Hematopoietic multipotent progenitor cell treated with erythropoietin and hydrocortisone succinate and interleukin-3 and kit ligand, for 8 days (in vitro differentiated cells): ENCODE results near the gene MAP2K5.
"Not testable (repeated sequence)": the region's sequence is repeated elsewhere in the genome, so short reads cannot be mapped to it uniquely, and the experiment has no call there.

Source experiments
- DNase-seq: peaks from one replicate; pipeline ENCODE4 v3.0.0-alpha.2; 2015

Gene MAP2K5

GRCh38 chr15:67605871-67606270 is 63.4 kb downstream of the MAP2K5 start:
- DNase-seq = no peak

GRCh38 chr15:67606742-67607141 is 64.2 kb downstream of the MAP2K5 start:
- DNase-seq = no peak

DNA sequence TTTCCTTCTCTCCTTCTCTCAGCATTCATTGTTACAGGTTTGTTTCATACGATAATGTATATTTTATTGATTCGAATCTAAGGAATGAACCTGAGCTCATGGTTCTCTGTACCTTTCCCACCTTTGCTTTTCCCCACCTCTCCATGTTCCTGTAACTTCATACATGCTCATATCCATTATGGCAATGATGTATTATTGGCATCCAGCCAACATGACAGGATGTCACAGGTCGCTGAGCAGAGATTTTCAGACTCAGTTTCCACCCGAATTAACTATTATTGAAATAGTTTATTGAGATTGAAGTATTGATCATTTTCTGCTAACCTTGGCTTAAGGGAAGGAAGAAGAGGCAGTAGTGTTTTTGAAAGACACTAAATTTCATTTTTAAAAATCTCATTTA is 64.8 kb downstream of the MAP2K5 start:
- no peak for DNase-seq

DNA sequence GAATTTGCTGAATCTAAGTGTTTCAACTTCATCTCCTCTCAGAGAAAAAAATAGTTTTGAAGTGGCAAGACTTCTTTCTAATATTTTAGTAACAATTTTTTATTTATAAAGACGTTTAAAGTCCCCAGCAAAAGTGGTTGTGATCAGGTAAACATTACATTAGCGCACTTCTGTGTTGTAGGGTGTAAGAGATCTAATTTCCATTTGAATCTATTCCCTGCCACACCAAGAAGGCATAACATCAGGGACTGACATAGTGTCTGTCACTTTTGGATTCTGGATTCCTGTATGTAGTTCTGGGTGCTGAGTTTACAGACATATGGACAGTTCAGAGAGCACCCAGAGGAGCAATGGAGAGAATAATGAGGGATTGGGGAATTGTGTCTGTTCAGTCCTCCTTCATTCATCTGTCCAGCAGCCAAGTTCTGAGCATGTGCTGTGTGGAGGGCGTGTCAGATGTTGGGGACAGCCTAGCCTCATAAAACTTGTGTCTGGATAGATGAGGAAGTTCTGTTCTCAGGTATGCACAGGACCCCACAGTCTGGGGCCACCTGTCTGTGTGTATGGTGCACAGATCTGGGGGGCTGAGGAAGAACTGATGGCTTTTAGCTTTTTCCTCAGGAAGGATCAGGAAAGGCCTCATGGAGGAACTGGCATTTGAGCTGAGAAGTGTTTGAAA is 65.6 kb downstream of the MAP2K5 start:
- no peak for DNase-seq

- DNase-seq = no peak
Observed at GRCh38 chr15:67608638-67608959, 66.1 kb downstream of the MAP2K5 start.

- no peak for DNase-seq
Observed at GRCh38 chr15:67611370-67612369, 69.2 kb downstream of the MAP2K5 start.

- no peak for DNase-seq
Observed at GRCh38 chr15:67613211-67613610, 70.7 kb downstream of the MAP2K5 start.

GRCh38 chr15:67613708-67614107 is 71.2 kb downstream of the MAP2K5 start:
- no peak for DNase-seq

DNA sequence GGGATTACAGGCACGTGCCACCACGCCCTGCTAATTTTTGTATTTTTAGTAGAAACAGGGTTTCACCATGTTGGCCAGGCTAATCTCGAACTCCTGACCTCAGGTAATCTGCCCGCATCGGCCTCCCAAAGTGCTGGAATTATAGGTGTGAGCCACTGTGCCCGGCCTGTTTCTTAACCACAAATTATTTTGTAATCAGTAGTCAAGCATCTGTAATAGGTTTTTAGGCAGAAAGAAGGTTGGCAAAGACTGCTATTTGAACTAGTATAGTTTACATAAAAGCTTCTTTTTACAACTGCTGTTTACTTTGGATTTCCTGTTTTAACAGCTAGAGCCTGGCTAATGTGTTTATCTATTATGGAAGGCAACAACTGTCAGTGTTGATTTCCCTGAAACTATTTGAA is 72.6 kb downstream of the MAP2K5 start:
- peak; percentile 12 for DNase-seq

DNA sequence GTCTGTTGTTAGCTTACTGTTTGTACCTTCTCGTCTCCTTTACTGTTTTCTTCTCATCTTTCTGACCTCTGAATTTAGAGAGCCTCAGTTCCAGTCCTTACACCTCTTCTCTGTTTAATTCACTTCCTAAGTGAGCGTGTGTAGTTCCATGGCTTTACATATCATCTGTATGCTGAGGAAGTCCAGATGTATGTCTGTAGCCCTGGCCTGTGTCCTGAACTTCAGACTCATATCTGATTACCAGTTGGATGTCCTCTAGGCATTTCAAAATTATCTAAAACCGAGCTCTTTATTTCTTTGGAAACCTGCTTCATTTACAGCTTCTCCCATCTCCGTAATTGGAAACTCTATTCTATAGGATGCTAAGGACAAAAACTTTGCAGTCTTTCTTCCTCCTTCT is 75.8 kb downstream of the MAP2K5 start:
- no peak for DNase-seq

GRCh38 chr15:67622110-67622509 is 79.6 kb downstream of the MAP2K5 start:
- DNase-seq = no peak

DNA sequence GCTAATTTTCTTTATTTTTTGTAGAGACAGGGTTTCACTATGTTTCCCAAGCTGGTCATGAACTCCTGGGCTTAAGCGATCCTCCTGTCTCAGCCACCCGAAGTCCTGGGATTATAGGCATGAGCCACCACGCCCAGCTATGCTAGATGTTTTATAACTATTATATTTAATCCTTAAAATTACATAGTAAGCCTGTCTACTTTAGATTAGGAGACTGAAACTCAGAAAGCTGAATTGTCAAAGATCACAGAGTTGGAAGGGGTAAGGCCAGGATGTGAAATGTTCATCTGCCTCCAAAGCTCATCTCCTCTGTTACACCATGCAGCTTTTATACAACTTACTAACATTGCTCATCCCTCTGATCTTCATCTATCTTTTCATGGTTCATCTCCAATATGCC is 89.8 kb downstream of the MAP2K5 start:
- DNase-seq = no peak

DNA sequence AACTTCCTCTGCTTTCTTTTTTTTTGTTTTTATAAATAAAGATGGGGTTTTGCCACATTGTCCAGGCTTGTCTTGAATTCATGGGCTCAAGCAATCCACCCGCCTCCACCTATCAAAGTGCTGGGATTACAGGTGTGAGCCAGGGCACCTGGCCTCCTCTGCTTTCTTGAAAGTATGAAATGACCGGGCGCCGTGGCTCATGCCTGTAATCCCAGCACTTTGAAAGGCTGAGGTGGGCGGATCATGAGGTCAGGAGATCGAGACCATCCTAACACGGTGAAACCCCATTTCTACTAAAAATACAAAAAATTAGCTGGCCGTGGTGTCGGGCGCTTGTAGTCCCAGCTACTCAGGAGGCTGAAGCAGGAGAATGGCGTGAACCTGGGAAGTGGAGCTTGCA is 93.4 kb downstream of the MAP2K5 start:
- DNase-seq = not testable (repeated sequence)

DNA sequence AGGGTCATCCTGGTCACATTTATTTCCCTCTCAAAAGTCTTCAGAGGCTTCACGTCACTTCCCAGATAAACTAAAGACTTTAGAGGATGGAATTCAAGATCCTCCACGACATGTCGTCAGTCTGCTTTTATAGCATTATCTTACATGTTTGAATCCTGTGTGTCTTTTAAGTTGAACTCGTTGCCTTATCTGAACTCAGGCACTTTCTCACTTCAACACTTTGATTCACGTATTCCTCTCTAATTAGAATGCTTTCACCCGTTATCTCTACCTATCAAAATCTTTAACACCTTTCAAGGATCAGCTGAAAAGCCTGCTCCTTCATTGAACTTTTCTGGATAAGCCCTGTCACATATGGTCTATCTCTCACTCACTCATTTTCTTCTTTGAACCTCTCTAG is 97.1 kb downstream of the MAP2K5 start:
- no peak for DNase-seq

- DNase-seq = no peak
Observed at GRCh38 chr15:67641453-67641852, 99.0 kb downstream of the MAP2K5 start.

- no peak for DNase-seq
Observed at GRCh38 chr15:67646847-67647246, 104.3 kb downstream of the MAP2K5 start.

DNA sequence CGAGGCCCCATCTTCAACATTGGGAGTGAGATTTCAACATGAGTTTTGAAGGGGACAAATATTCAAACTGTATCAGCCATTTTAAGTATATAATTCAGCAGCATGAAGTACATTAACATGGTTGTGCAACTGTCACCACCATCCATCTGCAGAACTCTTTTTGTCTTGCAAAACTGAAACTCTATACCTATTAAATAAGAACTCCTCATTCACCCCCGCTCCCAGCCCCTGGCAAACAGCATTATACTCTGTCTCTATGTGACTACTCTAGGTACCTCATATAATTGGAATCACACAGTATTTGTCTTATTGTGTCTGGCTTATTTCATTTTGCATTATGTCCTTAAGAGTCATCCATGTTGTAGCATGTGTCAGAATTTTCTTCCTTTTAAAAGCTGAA is 110.1 kb downstream of the MAP2K5 start:
- DNase-seq = no peak

DNA sequence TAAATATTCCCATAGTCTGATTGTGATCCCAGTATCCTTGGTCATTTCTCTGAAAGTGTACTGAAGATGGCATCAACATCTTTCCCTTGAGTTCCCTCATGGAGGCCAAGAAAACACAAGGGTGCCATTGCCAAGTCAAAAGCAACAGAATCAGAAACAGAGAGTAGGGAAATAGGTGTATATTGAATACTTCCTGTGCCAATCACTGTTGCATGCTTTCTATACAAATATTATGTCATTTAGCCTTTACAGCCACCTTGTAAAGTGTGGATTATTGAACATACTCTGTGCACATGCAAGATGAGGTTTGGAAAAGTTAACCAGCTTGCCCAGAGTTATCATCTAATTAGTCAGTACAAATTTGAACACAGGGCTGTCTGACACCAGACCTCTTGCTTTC is 117.9 kb downstream of the MAP2K5 start:
- no peak for DNase-seq

- DNase-seq = no peak
Observed at GRCh38 chr15:67660874-67661606, 118.5 kb downstream of the MAP2K5 start.

DNA sequence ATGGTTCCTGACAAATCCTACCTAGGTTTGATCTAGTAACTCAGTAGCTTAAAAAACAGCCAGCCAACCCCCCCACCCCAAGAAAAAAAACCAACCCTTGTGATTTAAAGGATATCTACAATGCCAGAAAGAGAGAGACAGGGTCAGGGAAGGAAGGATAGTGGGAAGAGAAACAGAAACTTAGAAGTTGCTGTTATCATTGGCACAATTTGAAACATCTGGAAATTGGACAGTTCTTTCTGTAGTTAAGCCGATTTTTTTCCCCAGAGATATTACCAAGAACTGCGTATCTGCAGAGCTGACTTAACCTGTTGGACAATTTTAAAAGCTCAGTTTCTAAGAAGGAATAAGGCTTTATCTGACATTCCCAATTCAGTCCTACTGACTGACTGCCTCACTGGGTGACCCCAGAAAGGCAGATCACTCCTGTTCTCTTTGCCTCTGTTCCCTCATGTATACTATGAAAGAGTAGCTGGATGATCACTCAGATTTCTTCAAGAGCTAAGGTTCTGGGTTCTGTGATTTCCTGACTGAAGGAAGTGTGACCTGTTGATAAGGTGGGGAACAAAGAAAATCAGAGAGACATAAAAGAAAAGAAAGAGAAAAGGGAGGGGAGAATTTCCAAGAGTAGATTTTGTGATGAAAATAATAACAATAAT is 128.3 kb downstream of the MAP2K5 start:
- DNase-seq = no peak

DNA sequence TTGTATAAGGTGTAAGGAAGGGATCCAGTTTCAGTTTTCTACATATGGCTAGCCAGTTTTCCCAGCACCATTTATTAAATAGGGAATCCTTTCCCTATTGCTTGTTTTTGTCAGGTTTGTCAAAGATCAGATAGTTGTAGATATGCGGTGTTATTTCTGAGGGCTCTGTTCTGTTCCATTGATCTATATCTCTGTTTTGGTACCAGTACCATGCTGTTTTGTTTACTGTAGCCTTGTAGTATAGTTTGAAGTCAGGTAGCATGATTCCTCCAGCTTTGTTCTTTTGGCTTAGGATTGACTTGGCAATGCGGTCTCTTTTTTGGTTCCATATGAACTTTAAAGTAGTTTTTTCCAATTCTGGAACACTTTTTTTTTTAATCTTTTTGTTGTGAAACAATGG is 130.3 kb downstream of the MAP2K5 start:
- DNase-seq = not testable (repeated sequence)

- no peak for DNase-seq
Observed at GRCh38 chr15:67674983-67675382, 132.5 kb downstream of the MAP2K5 start.

DNA sequence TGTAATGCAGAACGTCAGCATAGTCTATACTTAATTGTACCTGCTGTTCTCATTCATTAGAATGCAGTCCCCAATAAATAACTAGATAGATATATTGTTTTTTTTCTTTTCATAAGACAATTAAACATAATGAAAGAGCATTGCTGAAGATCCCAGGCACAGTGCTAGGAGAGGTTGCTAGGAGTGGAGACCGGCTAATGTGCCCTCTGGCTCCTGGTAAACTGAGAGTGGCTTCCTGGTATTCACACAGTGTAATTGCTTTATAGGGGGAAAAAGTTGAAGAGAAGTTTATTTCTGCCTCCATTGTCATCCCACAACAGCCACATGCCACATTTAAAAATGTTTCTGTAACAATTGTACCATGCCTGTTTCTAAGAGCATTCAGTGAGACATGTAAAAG is 135.6 kb downstream of the MAP2K5 start:
- no peak for DNase-seq
